ENCODE results near the gene SCN10A.

- TF ChIP-seq, protein P1, sequence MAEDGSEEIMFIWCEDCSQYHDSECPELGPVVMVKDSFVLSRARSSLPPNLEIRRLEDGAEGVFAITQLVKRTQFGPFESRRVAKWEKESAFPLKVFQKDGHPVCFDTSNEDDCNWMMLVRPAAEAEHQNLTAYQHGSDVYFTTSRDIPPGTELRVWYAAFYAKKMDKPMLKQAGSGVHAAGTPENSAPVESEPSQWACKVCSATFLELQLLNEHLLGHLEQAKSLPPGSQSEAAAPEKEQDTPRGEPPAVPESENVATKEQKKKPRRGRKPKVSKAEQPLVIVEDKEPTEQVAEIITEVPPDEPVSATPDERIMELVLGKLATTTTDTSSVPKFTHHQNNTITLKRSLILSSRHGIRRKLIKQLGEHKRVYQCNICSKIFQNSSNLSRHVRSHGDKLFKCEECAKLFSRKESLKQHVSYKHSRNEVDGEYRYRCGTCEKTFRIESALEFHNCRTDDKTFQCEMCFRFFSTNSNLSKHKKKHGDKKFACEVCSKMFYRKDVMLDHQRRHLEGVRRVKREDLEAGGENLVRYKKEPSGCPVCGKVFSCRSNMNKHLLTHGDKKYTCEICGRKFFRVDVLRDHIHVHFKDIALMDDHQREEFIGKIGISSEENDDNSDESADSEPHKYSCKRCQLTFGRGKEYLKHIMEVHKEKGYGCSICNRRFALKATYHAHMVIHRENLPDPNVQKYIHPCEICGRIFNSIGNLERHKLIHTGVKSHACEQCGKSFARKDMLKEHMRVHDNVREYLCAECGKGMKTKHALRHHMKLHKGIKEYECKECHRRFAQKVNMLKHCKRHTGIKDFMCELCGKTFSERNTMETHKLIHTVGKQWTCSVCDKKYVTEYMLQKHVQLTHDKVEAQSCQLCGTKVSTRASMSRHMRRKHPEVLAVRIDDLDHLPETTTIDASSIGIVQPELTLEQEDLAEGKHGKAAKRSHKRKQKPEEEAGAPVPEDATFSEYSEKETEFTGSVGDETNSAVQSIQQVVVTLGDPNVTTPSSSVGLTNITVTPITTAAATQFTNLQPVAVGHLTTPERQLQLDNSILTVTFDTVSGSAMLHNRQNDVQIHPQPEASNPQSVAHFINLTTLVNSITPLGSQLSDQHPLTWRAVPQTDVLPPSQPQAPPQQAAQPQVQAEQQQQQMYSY (CRISPR knock-in tag; IDR thresholded peaks at IDR 0.05), result no peak
- TF ChIP-seq, protein P2, sequence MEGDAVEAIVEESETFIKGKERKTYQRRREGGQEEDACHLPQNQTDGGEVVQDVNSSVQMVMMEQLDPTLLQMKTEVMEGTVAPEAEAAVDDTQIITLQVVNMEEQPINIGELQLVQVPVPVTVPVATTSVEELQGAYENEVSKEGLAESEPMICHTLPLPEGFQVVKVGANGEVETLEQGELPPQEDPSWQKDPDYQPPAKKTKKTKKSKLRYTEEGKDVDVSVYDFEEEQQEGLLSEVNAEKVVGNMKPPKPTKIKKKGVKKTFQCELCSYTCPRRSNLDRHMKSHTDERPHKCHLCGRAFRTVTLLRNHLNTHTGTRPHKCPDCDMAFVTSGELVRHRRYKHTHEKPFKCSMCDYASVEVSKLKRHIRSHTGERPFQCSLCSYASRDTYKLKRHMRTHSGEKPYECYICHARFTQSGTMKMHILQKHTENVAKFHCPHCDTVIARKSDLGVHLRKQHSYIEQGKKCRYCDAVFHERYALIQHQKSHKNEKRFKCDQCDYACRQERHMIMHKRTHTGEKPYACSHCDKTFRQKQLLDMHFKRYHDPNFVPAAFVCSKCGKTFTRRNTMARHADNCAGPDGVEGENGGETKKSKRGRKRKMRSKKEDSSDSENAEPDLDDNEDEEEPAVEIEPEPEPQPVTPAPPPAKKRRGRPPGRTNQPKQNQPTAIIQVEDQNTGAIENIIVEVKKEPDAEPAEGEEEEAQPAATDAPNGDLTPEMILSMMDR (IDR thresholded peaks at IDR 0.05), result no peak
- no peak for TF ChIP-seq IRF2 (CRISPR knock-in tag; IDR thresholded peaks at IDR 0.05; ENCODE audit: borderline replicate concordance, low read depth)
- TF ChIP-seq FOXJ3 (CRISPR knock-in tag; IDR thresholded peaks at IDR 0.05; ENCODE audit: borderline replicate concordance), result no peak
- no peak for TF ChIP-seq TEAD1 (CRISPR knock-in tag; IDR thresholded peaks at IDR 0.05)
- no peak for TF ChIP-seq MXD4 (CRISPR knock-in tag; IDR thresholded peaks at IDR 0.05; ENCODE audit: borderline replicate concordance)
- TF ChIP-seq, protein P3, sequence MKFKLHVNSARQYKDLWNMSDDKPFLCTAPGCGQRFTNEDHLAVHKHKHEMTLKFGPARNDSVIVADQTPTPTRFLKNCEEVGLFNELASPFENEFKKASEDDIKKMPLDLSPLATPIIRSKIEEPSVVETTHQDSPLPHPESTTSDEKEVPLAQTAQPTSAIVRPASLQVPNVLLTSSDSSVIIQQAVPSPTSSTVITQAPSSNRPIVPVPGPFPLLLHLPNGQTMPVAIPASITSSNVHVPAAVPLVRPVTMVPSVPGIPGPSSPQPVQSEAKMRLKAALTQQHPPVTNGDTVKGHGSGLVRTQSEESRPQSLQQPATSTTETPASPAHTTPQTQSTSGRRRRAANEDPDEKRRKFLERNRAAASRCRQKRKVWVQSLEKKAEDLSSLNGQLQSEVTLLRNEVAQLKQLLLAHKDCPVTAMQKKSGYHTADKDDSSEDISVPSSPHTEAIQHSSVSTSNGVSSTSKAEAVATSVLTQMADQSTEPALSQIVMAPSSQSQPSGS (CRISPR knock-in tag; IDR thresholded peaks at IDR 0.05; ENCODE audit: borderline replicate concordance, low read depth), result no peak
- no peak for TF ChIP-seq TEAD4 (CRISPR knock-in tag; IDR thresholded peaks at IDR 0.05)
Measured at GRCh38 chr3:38650248-38650951, 165.6 kb downstream of the SCN10A start.
